ENCODE data around the gene MICAL2.

DNA sequence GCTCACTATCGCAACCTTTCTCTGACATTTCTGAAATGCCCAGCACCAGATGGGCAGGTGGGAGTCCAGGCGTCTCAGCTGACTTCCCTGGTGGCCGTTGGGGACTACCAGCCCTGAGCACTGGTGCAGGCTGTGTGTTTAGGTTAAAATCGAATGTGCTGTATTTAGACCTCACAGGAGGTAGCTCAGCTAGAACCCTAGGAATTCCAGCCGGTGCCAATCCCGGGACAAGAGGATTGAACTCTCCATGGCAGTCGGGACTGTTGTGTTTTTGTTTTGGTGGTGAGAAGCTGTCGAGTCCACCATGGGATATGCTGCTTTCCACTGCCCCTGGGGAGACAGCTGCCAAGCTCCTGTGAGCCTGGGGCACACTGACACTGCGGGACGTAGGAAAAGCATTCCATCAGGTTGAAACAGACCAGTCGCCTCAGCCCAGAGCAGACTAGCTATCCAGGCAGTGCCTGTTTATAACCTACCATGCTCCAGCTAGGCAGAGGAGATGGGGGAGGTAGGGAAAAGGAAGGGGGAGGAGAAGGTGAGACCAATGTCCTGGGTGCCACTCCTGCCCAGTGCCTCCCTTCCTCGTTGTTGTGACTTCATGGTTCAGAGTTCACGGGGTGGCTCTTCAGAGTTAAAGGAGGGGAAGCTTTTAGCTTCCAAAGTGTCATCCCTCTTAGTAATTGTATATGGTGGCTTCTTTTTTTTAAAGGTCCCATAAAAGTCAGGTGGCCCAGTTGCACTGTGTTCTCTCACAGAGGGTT lies 53.0 kb downstream of the MICAL2 start:
- TF ChIP-seq, protein P1, sequence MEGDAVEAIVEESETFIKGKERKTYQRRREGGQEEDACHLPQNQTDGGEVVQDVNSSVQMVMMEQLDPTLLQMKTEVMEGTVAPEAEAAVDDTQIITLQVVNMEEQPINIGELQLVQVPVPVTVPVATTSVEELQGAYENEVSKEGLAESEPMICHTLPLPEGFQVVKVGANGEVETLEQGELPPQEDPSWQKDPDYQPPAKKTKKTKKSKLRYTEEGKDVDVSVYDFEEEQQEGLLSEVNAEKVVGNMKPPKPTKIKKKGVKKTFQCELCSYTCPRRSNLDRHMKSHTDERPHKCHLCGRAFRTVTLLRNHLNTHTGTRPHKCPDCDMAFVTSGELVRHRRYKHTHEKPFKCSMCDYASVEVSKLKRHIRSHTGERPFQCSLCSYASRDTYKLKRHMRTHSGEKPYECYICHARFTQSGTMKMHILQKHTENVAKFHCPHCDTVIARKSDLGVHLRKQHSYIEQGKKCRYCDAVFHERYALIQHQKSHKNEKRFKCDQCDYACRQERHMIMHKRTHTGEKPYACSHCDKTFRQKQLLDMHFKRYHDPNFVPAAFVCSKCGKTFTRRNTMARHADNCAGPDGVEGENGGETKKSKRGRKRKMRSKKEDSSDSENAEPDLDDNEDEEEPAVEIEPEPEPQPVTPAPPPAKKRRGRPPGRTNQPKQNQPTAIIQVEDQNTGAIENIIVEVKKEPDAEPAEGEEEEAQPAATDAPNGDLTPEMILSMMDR (IDR thresholded peaks at IDR 0.05), result no peak
- TF ChIP-seq POLR2A (IDR thresholded peaks at IDR 0.05), result no peak
